ENCODE data around the gene GAP43. TPM values are rescaled to one million over a fixed set of nuclear protein-coding genes. Genes with fewer than 3 reads are reported as not detected.

Gene GAP43
- total and polyA plus RNA-seq, 2 of the 13 experiments (the other 11 are each of a cell fraction or from before 2014, with no cell fraction given), result not detected

GRCh38 chr3:115713284-115713683, 90.0 kb downstream of the GAP43 start:
- Histone ChIP-seq H3K27me3 (ENCODE audit: control insufficient read depth in 1 of 2, insufficient read depth in 2 of 2, low read length in 2 of 2) (no peaks in the 10 kb centered on the region; a peak in 1 of 5 replicates), H3K4me1 (ENCODE audit: insufficient read depth, low read length) (0 out of 2 replicates have a peak, but pooled peaks cover 2% of the 10 kb centered on the region), H3K9ac (ENCODE audit: insufficient read depth, low read depth, low read length) (no peak overlapping the region), H2AFZ (ENCODE audit: low read length) (no peak overlapping the region), H3K9me3 (ENCODE audit: low read length) (no peaks in the 10 kb centered on the region), H4K20me1 (ENCODE audit: insufficient read depth, low read length) (no peaks in the 10 kb centered on the region), H3K79me2 (ENCODE audit: insufficient read depth, low read length) (no peaks in the 10 kb centered on the region), H3K27ac (ENCODE audit: extremely low read length, insufficient read depth, low read length) (no peak overlapping the region), H3K4me2 (ENCODE audit: low read depth, low read length) (no peak overlapping the region), H3K4me3 (replicated peaks in 1 of 3; ENCODE audit: insufficient read depth in 1 of 3, low read depth in 2 of 3, low read length in 3 of 3) (no peak overlapping the region), H3K36me3 (replicated peaks in 1 of 2; ENCODE audit: control insufficient read depth in 1 of 2, insufficient read depth in 2 of 2, low read length in 2 of 2) (no peaks in the 10 kb centered on the region)
- TF ChIP-seq MEIS2 (CRISPR knock-in tag; IDR thresholded peaks at IDR 0.05), result no peak
- no peak for TF ChIP-seq IRF2 (CRISPR knock-in tag; IDR thresholded peaks at IDR 0.05)
- TF ChIP-seq THRA (CRISPR knock-in tag; IDR thresholded peaks at IDR 0.05; ENCODE audit: borderline replicate concordance), result no peak
- BruUV-seq (replicated peaks), result no TSS peak
- intact Hi-C loops (cut with micrococcal nuclease; ENCODE audit: unreplicated experiment), result no loop called here
- CTCF ChIA-PET (ENCODE audit: low intra/inter-chr PET ratio, low total read pairs), result no interaction called here
- POLR2A ChIA-PET, result no interaction called here
- FAIRE-seq, result no peak
- no peak for ATAC-seq
- 100% methylated on average over 2 of the region's 5 CpGs for WGBS (ENCODE audit: low lambda C conversion rate)
- no peak for DNase-seq (ENCODE audit: low spot score)
- in situ Hi-C loops (cut with HindIII; ENCODE audit: extremely low pct_ligation_motif_present, low pct_unique_long_range_greater_than_20kb), result no loop called here

- no TSS peak for BruUV-seq (replicated peaks)
- Histone ChIP-seq H3K27ac (ENCODE audit: extremely low read length, insufficient read depth, low read length) (no peak overlapping the region), H3K9me3 (ENCODE audit: low read length) (no peaks in the 10 kb centered on the region), H3K9ac (ENCODE audit: insufficient read depth, low read depth, low read length) (no peak overlapping the region), H2AFZ (ENCODE audit: low read length) (no peak overlapping the region), H3K4me2 (ENCODE audit: low read depth, low read length) (no peak overlapping the region), H3K36me3 (replicated peaks in 1 of 2; ENCODE audit: control insufficient read depth in 1 of 2, insufficient read depth in 2 of 2, low read length in 2 of 2) (no peaks in the 10 kb centered on the region), H4K20me1 (ENCODE audit: insufficient read depth, low read length) (no peaks in the 10 kb centered on the region), H3K4me1 (ENCODE audit: insufficient read depth, low read length) (no peaks in the 10 kb centered on the region), H3K4me3 (replicated peaks in 1 of 3; ENCODE audit: insufficient read depth in 1 of 3, low read depth in 2 of 3, low read length in 3 of 3) (no peak overlapping the region), H3K79me2 (ENCODE audit: insufficient read depth, low read length) (no peaks in the 10 kb centered on the region), H3K27me3 (ENCODE audit: control insufficient read depth in 1 of 2, insufficient read depth in 2 of 2, low read length in 2 of 2) (no peaks in the 10 kb centered on the region; a peak in 1 of 5 replicates)
- ATAC-seq (no peak), FAIRE-seq (no peak), DNase-seq (ENCODE audit: low spot score) (no peak)
- ChIA-PET POLR2A (no interaction called here), CTCF (ENCODE audit: low intra/inter-chr PET ratio, low total read pairs) (no interaction called here)
- intact Hi-C loops (cut with micrococcal nuclease; ENCODE audit: unreplicated experiment), result no loop called here
- TF ChIP-seq HNRNPLL (IDR thresholded peaks at IDR 0.05; ENCODE audit: low read depth, low read length, poor library complexity, severe bottlenecking), result no peak
- no peak for TF ChIP-seq DNMT1 (CRISPR knock-in tag; IDR thresholded peaks at IDR 0.05)
- TF ChIP-seq ZNF792 (CRISPR knock-in tag; IDR thresholded peaks at IDR 0.05), result no peak
- no peak for TF ChIP-seq ARNTL (CRISPR knock-in tag; IDR thresholded peaks at IDR 0.05)
- 98% methylated on average over 4 of the region's 4 CpGs for WGBS (ENCODE audit: low lambda C conversion rate)
- in situ Hi-C loops (cut with HindIII; ENCODE audit: extremely low pct_ligation_motif_present, low pct_unique_long_range_greater_than_20kb), result no loop called here
Observed at GRCh38 chr3:115715241-115715745, 92.0 kb downstream of the GAP43 start.
